Stimulated activated CD8-positive, alpha-beta memory T cell treated with anti-CD3 and anti-CD28 coated beads, Interleukin-7, amount 100 ng/mL, for 24 hours (primary cell): ENCODE results near the gene C1orf50.
"Not testable (repeated sequence)": the region's sequence is repeated elsewhere in the genome, so short reads cannot be mapped to it uniquely, and the experiment has no call there.

Source experiments
- DNase-seq: peaks from one replicate; pipeline ENCODE4 v3.0.0-alpha.2; 2020; ENCODE audit warnings: low read depth

The C1orf50 gene

GRCh38 chr1:42766741-42767509 is at the start of gene C1orf50, which contains the start of gene P3H1:
Gene C1orf50, plus strand, starts transcription at chr1:42767249. Its CDS starts 63 bp downstream, at chr1:42767312.
Gene P3H1, minus strand, starts transcription at chr1:42767028. Its CDS starts 57 bp downstream, at chr1:42766971.
- DNase-seq = peak; percentile 98

- DNase-seq = no peak
Measured at GRCh38 chr1:42720868-42721267, 46.2 kb upstream of the C1orf50 start.

DNA sequence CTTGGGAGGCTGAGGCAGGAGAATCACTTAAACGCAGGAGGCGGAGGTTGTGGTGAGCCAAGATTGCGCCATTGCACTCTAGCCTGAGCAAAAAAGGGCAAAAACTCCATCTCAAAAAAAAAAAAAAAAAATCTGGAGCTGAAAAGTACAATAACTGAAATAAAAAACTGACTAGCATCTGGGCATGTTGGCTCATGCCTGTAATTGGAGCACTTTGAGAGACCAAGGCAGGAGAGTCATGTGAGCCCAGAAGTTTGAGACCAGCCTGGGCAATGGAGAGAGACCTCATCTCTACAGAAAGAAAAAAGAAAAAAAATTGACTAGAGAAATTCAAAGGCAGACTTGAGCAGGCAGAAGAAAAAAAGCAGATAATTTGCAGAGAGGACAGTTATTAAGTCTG is 45.1 kb upstream of the C1orf50 start:
- DNase-seq = no peak

DNA sequence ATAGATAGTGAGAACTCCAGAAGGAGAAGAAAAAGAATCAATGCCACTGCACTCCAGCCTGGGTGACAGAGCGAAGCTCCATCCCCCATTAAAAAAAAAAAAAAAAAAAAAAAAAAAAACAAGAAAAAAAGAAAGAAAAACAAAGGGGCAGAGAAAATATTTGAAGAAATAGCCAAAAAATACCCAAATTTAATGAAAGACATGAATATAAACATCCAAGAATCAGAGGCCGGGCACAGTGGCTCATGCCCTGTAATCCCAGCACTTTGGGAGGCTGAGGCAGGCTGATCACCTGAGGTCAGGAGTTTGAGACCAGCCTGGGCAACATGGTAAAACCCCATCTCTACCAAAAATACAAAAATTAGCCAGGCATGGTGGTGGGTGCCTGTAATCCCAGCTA is 44.6 kb upstream of the C1orf50 start:
- not testable (repeated sequence) for DNase-seq

GRCh38 chr1:42723511-42723910 is 43.5 kb upstream of the C1orf50 start:
- DNase-seq = no peak

- not testable (repeated sequence) for DNase-seq
Measured at GRCh38 chr1:42725820-42726219, 41.2 kb upstream of the C1orf50 start.

DNA sequence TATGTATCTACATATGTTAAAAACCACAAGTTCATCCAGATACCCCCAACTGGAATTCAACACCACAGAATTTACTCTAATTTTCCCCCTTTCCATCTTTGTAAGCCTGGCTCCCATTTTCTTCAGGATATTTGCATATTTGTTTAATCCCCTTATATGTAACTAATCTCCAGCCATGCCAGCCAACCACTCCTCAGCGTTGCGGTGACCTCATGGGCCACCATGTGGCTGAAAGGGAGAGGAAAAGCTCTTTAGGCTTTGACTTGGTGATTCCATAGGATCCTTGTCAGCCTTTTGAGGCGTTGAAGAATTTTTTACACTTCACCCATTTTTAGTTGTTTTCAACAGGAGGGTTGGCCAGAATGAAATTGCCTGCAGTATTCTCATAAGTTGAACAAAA is 37.0 kb upstream of the C1orf50 start:
- no peak for DNase-seq

DNA sequence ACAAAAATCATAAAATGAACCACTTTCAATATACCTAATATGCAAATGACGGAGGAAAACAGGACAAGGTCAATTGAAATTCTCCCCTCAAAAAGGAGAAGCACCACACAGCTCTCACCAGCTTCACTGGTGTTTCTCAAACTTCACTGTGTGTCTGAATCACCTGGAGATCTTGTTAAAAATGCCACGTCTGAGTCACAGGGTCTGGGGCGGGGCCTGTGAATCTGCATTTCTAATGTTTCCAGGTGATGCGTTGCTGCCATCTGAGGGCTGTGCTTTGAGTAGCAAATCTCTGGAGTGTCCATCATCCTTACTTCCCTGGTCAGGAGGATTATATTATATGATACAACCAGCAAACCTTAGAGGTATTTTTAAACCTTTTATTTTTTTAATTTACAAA is 36.1 kb upstream of the C1orf50 start:
- peak; percentile 16 for DNase-seq

- no peak for DNase-seq
Measured at GRCh38 chr1:42731585-42731984, 35.5 kb upstream of the C1orf50 start.

- DNase-seq = no peak
Measured at GRCh38 chr1:42732126-42732680, 34.8 kb upstream of the C1orf50 start.

- no peak for DNase-seq
Measured at GRCh38 chr1:42733415-42734200, 33.4 kb upstream of the C1orf50 start.

DNA sequence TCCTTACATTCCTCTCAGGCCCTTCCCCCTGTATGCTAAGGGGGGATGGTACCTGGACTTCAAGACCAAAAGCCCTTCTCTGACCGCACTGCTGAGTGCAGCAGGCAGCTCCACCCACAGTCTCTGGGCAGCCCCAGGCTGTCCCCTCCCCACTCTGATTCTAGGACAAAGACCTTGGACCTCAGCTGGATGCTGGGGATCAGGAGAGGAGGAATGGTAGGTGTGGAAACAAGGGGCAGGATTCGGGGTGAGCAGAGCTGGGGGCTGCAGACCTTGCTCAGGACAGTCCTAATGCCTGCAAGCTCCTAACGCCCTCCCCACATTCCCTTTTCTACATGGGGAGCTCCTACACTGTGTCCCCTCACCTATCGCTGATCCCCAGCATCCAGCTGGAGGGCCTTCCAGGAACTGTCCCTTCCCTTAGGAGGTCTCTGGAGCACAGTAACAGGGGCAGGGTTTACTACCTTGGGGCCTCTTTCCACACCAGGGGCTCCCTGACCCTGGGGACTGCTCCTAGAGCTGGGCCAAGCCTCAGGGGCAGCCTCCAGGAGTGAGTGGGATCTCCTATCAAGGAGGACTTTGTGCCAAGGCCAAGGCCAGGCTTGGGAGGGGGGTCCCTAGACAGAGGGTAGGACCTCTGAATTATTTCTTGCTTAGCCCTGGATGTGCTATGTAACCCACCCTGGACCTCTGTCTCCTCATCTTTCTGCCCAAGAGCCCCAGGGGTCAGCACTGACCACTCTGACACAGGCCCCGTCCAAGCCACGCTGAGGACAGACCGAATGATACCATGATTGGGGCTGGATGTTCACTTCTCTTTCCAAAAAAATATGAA is 32.6 kb upstream of the C1orf50 start:
- no peak for DNase-seq

DNA sequence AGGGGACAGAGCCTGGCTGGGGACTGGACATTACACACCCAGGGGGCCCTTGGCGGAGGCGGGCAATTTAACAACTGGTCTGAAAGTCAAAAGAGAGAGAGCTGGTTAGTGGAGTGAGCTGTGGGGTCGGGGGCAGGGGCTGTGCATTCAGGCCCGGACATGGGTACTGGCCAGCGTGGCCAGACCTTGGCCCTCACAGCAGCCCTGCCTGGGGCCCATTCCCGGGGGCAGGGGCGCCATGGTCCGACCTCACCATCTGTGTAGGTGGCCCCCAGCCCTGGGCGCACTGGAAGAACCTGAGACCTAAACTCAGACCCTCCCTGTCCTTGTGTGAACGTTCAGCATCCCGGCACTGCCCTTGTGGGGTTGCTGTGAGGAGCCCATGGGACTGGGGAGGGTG is 32.0 kb upstream of the C1orf50 start:
- no peak for DNase-seq

- DNase-seq = no peak
Measured at GRCh38 chr1:42735477-42736105, 31.5 kb upstream of the C1orf50 start.

DNA sequence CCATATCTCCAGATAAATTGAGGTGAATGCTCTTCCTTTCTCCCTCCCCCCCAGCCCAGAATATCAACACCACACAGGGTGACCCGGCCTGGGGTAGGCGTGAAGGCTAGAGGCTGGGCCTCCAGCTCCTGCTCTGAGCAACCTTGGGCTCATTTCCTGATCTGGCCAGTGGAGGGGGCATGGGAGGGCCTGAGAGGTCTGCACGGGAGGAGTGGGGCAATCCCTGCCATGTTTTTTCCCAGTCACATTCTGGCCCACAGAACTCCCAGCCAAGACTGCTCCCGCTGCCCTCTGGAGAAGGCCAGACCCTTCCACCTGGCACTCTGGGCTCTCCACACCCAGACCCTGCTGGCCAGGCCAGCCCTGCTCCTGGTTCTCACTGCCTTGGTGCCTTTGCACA is 30.9 kb upstream of the C1orf50 start:
- DNase-seq = no peak

GRCh38 chr1:42736571-42737200 is 30.4 kb upstream of the C1orf50 start:
- no peak for DNase-seq

DNA sequence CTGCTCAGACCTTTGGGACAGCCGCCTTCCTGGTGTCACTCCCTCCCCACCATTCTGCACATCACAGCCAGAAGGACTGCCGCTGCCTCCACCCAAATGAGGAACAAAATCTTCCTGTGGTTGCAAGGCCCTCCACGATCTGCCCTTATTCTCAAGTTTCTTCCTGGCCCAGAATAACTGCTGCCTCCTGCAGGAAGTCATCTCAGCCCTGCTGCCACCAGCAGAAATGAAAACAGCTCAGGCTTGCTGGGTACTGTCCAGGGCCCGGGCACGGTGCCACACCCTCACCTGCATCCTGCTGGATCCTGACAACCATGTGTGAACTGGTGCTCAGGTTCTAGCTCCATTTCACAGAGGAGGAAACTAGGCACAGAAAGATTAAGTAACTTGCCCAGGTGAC is 29.8 kb upstream of the C1orf50 start:
- DNase-seq = no peak

DNA sequence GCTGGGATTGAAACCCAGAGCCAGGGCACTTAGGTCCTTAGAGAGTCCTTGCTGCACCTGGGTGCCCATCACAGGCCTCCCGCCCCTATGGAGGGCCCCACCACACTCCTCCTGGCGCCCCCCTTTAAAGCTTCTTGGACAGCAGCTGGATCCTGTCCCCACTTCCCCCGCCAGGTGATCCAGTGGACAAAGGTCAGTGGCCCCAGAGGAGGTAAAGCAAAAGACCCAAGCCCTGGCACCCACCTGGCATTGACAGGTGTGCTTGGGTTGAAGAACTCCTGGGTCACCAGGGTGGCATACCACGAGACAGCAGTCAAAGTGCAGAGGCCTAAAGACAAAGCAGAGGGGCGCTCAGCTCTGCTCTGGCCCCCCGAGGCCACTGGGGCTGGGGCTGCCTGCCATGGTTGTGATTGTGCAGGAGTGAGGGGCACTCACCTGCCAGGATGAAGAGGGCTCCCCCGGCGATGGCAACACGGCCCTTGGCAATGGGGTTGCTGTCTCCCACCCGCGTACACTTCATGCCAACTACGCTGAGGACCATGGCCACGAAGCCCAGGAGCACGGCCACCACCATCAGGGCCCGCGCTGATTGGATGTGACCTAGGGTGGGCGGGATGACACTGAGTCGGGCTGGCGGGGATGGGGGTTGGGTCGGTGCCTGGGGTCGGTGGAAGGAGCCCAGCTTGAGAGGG is 28.9 kb upstream of the C1orf50 start:
- no peak for DNase-seq

GRCh38 chr1:42738678-42739226 is 28.3 kb upstream of the C1orf50 start:
- no peak for DNase-seq
